Measurements from ENCODE around the gene C19orf12. TPM values are rescaled to one million over a fixed set of nuclear protein-coding genes. Genes with fewer than 3 reads are reported as not detected.
A peak's percentile ranks its signal among the peaks of the same experiment; 100 is the strongest.
"Not testable (repeated sequence)": the region's sequence is repeated elsewhere in the genome, so short reads cannot be mapped to it uniquely, and the experiment has no call there.

Gene C19orf12
- total and polyA plus RNA-seq, 5 donors: 37.3 to 48.2 (median 41.3) TPM

- no peaks in the 10 kb centered on the region for H3K9me3 ChIP-seq (ENCODE audit: control insufficient read depth, low read length)
- peak in 1 of 3 donors; percentile 15 for DNase-seq
- H3K27me3 ChIP-seq (ENCODE audit: control insufficient read depth, insufficient read depth): no peaks in the 10 kb centered on the region
- ATAC-seq: no peak
- H3K27ac ChIP-seq (ENCODE audit: low read length): no peak overlapping the region
- WGBS: 95% methylated on average over 34 of the region's 34 CpGs
- intact Hi-C loops (cut with DNase I): no loop called here
- H3K4me3 ChIP-seq (ENCODE audit: low read length): no peak overlapping the region
- peaks cover 19% of the 10 kb centered on the region for H3K4me1 ChIP-seq (ENCODE audit: control insufficient read depth, insufficient read depth, low read length)
These were observed 40.5 kb downstream of the C19orf12 start for GRCh38 chr19:29674374-29675119.

GRCh38 chr19:29673451-29674371 lies 41.4 kb downstream of the C19orf12 start:
- Histone ChIP-seq H3K4me1 (ENCODE audit: control insufficient read depth, insufficient read depth, low read length) (peaks cover 17% of the 10 kb centered on the region), H3K27ac (ENCODE audit: low read length) (peak overlapping the region; percentile 38), H3K9me3 (ENCODE audit: control insufficient read depth, low read length) (no peaks in the 10 kb centered on the region), H3K4me3 (ENCODE audit: low read length) (no peak overlapping the region), H3K27me3 (ENCODE audit: control insufficient read depth, insufficient read depth) (no peaks in the 10 kb centered on the region)
- intact Hi-C loops (cut with DNase I): no loop called here
- 92% methylated on average over 57 of the region's 57 CpGs for WGBS
- DNase-seq (peak in 1 of 3 donors; percentile 61), ATAC-seq (no peak)

- intact Hi-C loops (cut with DNase I): no loop called here
- peak; percentile 22 to 67 (median 61) for DNase-seq
- 74% methylated on average over 11 of the region's 11 CpGs for WGBS
- H3K27me3 ChIP-seq (ENCODE audit: control insufficient read depth, insufficient read depth): no peaks in the 10 kb centered on the region
- H3K9me3 ChIP-seq (ENCODE audit: control insufficient read depth, low read length): no peaks in the 10 kb centered on the region
- peaks cover 17% of the 10 kb centered on the region for H3K4me1 ChIP-seq (ENCODE audit: control insufficient read depth, insufficient read depth, low read length)
- H3K27ac ChIP-seq (ENCODE audit: low read length): peak overlapping the region; percentile 58
- no peak overlapping the region for H3K4me3 ChIP-seq (ENCODE audit: low read length)
- ATAC-seq: no peak
These were observed 42.1 kb downstream of the C19orf12 start for GRCh38 chr19:29672933-29673336.

- no peaks in the 10 kb centered on the region for H3K9me3 ChIP-seq (ENCODE audit: control insufficient read depth, low read length)
- H3K27me3 ChIP-seq (ENCODE audit: control insufficient read depth, insufficient read depth): no peaks in the 10 kb centered on the region
- 89% methylated on average over 8 of the region's 8 CpGs for WGBS
- no peak for ATAC-seq
- H3K4me3 ChIP-seq (ENCODE audit: low read length): no peak overlapping the region
- H3K4me1 ChIP-seq (ENCODE audit: control insufficient read depth, insufficient read depth, low read length): peaks cover 16% of the 10 kb centered on the region
- intact Hi-C loops (cut with DNase I): no loop called here
- H3K27ac ChIP-seq (ENCODE audit: low read length): peak overlapping the region; percentile 58
- DNase-seq: no peak
These were observed 42.6 kb downstream of the C19orf12 start for GRCh38 chr19:29672319-29672932.

- peak; percentile 54 to 56 for ATAC-seq
- Histone ChIP-seq H3K4me3 (ENCODE audit: low read length) (no peak overlapping the region), H3K9me3 (ENCODE audit: control insufficient read depth, low read length) (no peaks in the 10 kb centered on the region), H3K27ac (ENCODE audit: low read length) (peak overlapping the region; percentile 58), H3K4me1 (ENCODE audit: control insufficient read depth, insufficient read depth, low read length) (peaks cover 13% of the 10 kb centered on the region), H3K27me3 (ENCODE audit: control insufficient read depth, insufficient read depth) (no peaks in the 10 kb centered on the region)
- 56% methylated on average over 12 of the region's 12 CpGs for WGBS
- DNase-seq: peak; percentile 49 to 84 (median 75)
- intact Hi-C loops (cut with DNase I): no loop called here
These were observed 43.5 kb downstream of the C19orf12 start for GRCh38 chr19:29671393-29672160.

GRCh38 chr19:29671026-29671392 lies 44.1 kb downstream of the C19orf12 start:
- intact Hi-C loops (cut with DNase I); H3K9me3 ChIP-seq (ENCODE audit: control insufficient read depth, low read length); H3K4me3 ChIP-seq (ENCODE audit: low read length); ATAC-seq; H3K27me3 ChIP-seq (ENCODE audit: control insufficient read depth, insufficient read depth); DNase-seq: not testable (repeated sequence)
- Histone ChIP-seq H3K4me1 (ENCODE audit: control insufficient read depth, insufficient read depth, low read length) (peaks cover 13% of the 10 kb centered on the region), H3K27ac (ENCODE audit: low read length) (peak overlapping the region; percentile 58)
- WGBS: 73% methylated on average over 6 of the region's 6 CpGs

GRCh38 chr19:29670255-29670654 lies 44.8 kb downstream of the C19orf12 start:
- peak overlapping the region; percentile 34 for H3K27ac ChIP-seq (ENCODE audit: low read length)
- no peak overlapping the region for H3K4me3 ChIP-seq (ENCODE audit: low read length)
- DNase-seq: no peak
- H3K4me1 ChIP-seq (ENCODE audit: control insufficient read depth, insufficient read depth, low read length): peaks cover 13% of the 10 kb centered on the region
- intact Hi-C loops (cut with DNase I): no loop called here
- no peak for ATAC-seq
- WGBS: 89% methylated on average over 5 of the region's 5 CpGs
- no peaks in the 10 kb centered on the region for H3K27me3 ChIP-seq (ENCODE audit: control insufficient read depth, insufficient read depth)
- H3K9me3 ChIP-seq (ENCODE audit: control insufficient read depth, low read length): no peaks in the 10 kb centered on the region

GRCh38 chr19:29668746-29669609 lies 46.1 kb downstream of the C19orf12 start:
- DNase-seq (peak in 1 of 3 donors; percentile 14), ATAC-seq (no peak)
- no peak overlapping the region for H3K4me3 ChIP-seq (ENCODE audit: low read length)
- intact Hi-C loops (cut with DNase I): loop anchor here in 3 of 4 donors (10.0 kb wide), 2 partner anchors 46 to 54 kb away; partner anchors contain the start of gene C19orf12 (in 2 of the 3)
- 88% methylated on average over 13 of the region's 13 CpGs for WGBS
- peaks cover 14% of the 10 kb centered on the region for H3K4me1 ChIP-seq (ENCODE audit: control insufficient read depth, insufficient read depth, low read length)
- H3K27me3 ChIP-seq (ENCODE audit: control insufficient read depth, insufficient read depth): no peaks in the 10 kb centered on the region
- H3K27ac ChIP-seq (ENCODE audit: low read length): peak overlapping the region; percentile 34
- no peaks in the 10 kb centered on the region for H3K9me3 ChIP-seq (ENCODE audit: control insufficient read depth, low read length)

- 65% methylated on average over 7 of the region's 7 CpGs for WGBS
- DNase-seq: peak in 2 of 3 donors; percentile 15 to 72
- H3K27me3 ChIP-seq (ENCODE audit: control insufficient read depth, insufficient read depth): no peaks in the 10 kb centered on the region
- no peak for ATAC-seq
- intact Hi-C loops (cut with DNase I): loop anchor here in 3 of 4 donors (10.0 kb wide), 2 partner anchors 47 to 53 kb away; partner anchors contain the start of gene C19orf12 (in 2 of the 3)
- peaks cover 19% of the 10 kb centered on the region for H3K4me1 ChIP-seq (ENCODE audit: control insufficient read depth, insufficient read depth, low read length)
- H3K4me3 ChIP-seq (ENCODE audit: low read length): no peak overlapping the region
- H3K9me3 ChIP-seq (ENCODE audit: control insufficient read depth, low read length): no peaks in the 10 kb centered on the region
- peak overlapping the region; percentile 78 for H3K27ac ChIP-seq (ENCODE audit: low read length)
These were observed 47.1 kb downstream of the C19orf12 start for GRCh38 chr19:29667901-29668341.
